B cell (primary cell): ENCODE measurements around the gene LRRC63.
"Not testable (repeated sequence)": the region's sequence is repeated elsewhere in the genome, so short reads cannot be mapped to it uniquely, and the experiment has no call there.

ENCODE experiments used
- CTCF ChIP-seq: fragments of 200-600 bp; IDR thresholded peaks from one replicate; pipeline ENCODE4 v1.8.0; 2022; ENCODE audit warnings: antibody characterized with exemption, mild to moderate bottlenecking
- EZH2 ChIP-seq: IDR thresholded peaks from 2 replicates; pipeline ENCODE4 v1.6.1; 2012; ENCODE audit warnings: borderline replicate concordance, low read depth, mild to moderate bottlenecking, moderate library complexity, low read length; ENCODE audit not compliant: insufficient read depth, poor library complexity, severe bottlenecking

GRCh38 chr13:46220234-46220633 is 8.5 kb downstream of the LRRC63 start:
- TF ChIP-seq CTCF, EZH2: not testable (repeated sequence)
